ENCODE results near the gene NPAS2.
A peak's percentile ranks its signal among the peaks of the same experiment; 100 is the strongest.

Gene NPAS2

DNA sequence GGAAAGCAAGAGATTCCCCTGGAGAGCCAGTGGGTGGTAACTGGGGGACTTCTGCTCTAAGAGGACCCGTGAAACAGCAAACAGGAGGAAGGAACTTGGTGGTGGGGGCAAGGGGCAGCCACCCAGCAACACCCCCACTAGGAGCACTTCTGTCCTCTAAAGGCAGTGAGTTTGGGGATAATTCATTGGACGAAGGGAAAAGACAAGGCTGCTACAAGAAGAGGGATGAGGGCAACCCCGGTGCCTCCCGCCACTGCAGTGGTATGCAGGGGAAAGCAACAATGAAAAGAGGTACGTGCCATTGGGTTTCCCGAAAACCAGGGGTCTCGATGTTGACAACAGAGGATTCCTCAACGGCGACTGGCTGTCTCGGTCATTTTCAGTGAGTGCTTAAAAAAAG is 191.2 kb downstream of the NPAS2 start:
- DNase-seq = no peak

DNA sequence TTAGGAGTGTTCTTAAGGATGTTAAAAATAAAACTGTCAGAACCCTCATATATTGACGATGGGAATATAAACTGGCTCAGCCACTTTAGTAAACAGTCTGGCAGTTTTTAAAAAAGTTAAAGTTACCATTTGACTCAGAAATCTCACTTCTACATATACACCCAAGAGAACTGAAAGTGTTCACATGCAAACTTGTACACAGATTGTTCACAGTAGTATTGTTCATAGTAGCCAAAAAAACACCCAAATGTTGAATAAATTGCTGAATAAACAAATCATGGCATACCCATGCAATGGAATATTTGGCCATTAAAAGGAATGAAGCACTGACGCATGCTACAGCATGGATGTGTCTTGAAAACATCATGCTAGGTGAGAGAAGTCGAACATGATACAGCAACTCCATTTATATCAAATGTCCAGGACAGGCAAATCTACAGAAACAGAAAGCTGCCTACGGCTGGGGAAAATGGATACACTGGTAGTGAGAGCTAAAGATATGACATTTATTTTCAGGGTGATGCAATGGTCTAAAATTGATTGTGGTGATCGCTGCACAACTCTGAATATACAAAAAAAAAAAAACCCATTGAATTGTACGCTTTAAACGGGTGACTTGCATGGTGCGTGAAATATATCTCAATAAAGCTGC is 192.2 kb downstream of the NPAS2 start:
- DNase-seq = no peak

DNA sequence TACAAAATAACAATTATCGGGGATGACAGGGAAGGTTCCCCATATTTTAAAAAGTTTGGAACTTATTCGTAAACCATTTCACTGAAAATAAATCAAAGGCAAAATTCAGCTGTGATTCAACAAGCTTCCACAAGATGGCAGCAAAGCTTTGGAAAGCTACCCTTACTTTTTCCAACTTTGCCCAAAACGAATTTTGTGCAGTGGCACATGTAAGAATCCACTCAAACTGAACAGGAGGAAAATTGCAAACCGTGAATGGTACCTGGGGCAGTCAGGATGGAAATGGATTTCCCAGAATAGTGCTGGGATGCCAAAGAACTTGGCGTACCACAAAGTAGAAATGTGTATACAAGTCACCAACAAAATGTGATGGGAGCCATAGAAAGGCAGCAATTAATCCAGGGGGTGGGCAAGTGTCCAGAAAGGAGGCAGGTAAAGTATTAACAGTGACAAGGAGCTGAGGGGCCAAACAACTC is 192.8 kb downstream of the NPAS2 start:
- DNase-seq = peak in 9 of 51 donors; percentile 9 to 50 (median 15)

DNA sequence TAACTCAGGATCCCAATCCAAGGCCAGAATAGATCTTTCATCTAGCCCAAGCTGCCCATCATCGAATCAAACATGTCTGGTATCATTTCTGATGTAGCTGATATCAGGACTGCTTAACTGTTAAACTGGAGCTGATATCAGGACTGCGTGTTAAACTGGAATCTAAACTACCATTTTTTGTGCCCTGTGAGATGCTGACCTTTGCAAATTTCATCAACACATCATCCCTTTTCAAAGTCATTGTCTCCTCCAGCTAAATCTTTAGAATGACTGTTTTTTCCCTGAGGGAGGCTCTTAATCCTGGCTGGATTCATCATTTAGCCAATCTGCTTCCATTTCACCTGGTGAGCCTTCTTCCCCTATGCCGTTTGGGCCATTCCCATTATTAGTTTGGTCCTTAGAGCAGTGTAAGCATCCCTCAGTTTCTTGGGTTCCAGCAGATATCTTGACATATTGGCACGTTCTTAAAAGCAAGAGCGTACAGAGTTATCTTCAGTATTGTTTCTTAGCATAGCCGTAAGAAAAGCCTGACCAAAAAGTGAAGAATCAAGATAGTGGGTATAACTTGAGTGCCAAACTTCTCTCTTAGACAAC is 194.4 kb downstream of the NPAS2 start:
- no peak for DNase-seq

DNA sequence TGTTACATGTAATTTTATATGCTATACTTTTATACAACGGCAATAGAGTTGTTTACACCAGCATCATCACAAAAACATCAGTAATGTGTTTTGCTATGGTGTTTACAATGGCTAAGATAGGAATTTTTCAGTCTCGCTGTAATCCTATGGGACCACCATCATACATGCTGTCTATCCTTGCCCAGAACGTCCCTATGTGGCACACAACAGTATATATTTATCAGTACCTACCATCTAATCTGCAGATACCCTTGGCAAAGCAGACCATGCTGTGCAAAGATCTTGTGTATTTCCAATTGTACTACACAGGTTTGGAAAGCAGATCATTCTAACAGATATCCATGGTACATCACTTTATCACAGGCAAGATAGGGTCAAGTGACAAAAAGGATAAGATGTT is 197.4 kb downstream of the NPAS2 start:
- DNase-seq = no peak

DNA sequence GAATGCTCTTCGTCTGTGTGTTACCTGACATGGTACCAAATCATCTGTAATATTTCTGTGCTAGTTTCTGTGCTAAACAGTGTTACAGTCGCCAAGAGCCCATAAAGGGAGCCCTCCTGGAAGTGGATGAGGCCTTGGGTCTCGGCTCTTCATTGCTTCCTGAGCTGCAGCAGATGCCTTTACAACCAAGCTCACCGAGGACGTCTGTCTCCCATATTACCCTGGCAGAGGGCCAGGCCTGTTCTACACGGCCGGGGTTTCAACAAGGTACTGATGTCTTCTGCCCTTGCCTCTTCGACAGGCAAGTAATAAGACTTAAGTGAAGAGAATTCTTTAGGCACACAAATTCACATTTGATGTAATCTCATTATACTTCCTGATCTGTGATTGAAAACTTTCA is 199.0 kb downstream of the NPAS2 start:
- no peak for DNase-seq

DNA sequence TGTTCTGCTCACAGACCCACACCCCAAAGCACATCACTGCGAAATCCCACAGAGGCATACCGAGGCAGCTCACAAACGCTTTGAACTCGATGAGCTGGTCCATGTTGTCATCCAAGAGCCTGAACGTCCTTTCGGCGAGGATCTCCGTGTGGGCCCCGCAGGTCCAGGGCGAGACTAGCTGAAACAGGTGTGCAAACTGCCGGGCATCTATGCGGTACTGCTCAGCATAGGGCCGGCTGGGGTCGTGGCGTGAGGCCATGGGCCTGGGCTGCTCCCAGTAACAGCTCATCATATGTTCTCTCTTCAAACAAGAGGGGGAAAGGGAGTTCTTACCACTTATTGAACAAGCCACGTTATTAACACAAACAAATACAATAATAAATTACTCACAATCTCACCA is 202.3 kb downstream of the NPAS2 start:
- no peak for DNase-seq

DNA sequence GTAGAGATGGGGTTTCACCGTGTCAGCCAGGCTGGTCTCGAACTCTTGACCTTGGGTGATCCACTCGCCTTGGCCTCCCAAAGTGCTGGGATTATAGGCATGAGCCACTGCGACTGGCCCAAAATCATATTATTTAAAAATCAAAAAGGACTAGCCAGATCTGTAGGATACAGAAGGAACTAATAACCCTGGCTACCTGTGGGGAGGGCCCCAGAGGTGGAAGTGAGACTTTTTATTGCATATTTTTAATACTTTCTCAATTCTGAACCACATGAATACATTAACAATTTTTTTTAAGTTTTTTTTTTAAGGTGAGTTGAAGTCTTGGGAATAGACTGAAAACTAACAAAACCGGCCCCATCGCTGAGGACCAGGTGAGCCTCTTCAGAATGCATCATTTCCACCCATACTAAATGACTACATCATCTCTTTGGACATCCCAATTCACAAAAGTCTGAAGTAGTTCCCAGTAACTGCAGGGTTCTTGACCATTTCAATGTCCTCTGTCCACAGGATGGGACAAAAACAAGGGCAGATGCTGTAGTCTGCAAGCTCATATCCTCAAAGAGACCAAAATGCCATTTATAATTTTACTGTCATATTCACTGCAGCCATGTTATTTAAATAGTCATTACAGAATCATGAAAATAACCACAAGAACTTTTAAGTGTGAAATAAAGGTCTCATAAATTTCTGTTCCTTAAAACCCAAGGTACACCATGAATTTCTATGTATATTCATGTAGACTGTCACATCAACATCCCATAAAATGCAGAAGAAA is 203.6 kb downstream of the NPAS2 start:
- no peak for DNase-seq

DNA sequence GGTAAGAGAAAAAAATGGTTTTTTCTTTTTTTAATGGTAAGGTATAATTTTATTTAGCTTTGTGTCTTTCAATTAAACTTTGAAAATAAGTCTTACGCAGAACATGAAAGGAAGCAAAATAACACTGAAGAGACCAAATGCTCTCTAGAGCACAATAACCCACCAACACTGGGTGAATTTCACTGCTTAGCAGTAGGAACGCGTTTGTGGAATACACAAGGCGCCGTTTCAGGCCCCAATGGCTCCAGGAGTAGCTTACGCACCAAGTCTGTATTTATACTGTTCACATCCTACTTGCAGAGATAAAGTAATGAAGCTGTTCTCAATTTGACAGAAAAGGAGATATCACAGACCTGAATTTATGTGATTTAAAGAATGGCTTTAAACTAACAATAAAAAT is 205.6 kb downstream of the NPAS2 start:
- no peak for DNase-seq

DNA sequence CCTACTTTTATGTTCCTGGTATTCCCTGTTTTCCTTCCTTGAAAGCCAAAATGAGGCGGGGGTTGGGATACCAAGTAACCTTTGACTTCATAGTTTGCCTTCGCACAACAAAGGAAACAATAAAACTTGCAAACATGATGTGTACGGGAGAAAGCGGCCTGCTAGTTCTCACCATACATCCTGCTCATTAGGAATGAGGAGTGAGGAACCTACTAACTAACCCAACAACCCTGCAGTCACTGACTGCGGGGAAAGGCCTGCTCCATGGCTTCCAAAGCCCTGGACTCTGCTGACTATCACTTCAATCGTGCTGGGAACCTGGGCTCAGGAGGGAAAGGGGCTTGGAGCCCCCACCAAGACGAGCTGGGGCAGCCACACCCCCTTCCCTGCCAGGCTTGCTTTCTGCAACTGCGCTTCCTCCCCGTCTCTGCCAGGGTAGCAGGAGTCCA is 206.3 kb downstream of the NPAS2 start:
- DNase-seq = no peak

DNA sequence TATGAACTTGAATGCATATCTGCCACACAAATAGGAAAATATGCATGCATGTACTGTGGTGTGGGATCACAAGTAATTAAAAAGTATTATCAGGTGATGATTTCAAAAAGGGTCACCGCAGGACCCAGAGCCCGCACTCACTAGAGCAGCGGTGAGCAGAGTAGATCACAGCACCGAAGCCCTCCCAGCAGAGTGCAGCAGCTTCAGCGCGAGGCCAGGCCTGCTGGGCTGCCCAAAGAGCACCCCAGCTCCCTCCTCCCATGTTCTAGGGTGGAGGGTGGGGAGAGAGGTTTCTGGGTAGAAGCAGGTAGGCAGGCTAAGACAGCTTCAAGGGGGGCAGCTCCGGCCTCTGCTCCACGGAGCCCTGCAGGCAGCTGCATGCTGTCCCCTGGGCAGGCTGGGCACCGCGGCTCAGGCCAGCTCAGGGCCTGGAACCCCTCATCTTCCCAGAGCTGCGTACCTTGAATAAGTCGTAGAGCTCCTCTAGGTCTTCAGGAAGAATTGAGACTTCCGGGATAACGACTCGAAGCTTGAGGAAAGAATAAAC is 207.1 kb downstream of the NPAS2 start:
- no peak for DNase-seq

DNA sequence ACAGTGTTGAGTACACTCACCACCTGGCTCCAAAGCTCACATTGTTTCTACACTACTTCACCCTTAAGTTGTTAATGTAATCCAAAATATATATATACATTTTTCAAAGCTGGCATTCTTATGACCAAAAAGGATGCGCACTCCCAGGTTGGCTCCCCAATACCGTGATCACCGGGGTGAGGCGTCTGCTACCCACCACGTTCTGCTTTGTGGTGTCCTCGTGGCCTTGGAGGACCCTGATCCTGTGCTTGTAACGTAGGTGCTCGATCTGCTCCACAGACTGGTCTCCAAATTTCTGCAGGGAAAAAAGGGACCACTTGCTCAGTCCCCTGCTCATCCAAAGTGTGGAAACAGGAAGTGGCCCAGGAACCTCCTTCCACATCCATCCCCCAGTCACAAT is 207.9 kb downstream of the NPAS2 start:
- no peak for DNase-seq

DNA sequence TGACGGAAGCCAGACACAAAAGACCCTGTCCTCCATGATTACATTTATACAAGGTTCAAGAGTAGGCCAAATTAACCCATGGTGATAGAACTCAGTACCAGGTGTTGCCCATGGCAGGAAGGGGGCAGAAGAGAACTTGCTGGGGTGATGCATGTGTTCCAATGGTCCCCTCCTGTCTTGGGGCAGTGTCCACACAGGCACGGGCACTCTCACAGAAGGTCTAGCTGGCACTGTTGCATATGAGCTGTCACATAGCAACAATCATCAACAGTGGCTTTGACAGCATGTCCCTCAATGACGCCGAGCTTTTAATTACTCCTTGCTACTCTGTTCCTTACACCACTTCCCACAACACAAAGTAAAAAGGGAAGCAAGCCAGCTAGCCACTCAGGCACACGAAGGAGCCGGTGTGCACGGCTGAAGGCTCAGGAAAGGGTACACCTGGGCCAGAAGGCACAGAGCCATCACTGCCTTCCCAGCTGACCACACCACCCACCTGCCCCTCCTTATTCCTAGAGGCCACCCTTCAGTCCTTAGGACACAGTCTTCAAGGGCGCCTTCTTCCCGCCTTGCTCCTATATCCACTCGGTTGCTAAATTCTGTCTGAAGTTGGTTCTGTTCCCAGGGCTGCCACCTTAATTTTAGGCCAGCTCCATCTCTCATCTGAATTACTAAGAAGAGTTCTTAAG is 211.1 kb downstream of the NPAS2 start:
- DNase-seq = no peak

DNA sequence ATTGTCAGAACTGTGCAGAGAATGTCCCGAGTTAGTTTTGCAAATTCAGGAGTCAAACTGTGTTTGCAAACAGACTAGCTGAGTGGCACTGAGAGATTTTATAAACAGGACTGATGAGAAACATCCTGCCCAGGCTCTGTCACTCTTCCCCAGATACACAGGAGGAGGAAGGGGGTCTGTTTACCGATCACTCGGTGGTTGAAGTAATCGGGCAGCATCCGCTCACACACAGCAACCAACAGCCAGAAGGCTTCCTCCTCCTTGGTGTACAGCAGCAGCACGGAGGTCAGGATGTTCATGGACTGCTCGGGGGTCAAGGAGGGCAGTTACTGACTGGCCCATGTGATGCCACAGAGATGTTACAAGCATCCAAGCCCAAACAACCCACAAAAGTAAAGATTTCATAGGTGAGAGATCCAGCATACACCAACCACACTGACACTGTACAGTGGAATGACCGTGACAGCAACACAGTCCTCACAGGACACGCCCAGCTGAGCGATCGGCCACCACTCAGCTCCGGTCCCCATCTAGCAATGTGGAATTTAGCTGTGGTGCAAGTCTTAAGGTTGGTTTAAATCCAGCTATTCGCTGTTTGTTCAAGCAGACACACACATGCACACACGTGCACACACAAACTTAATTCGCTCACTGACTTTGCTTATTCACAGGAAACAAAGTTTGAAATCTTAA is 212.3 kb downstream of the NPAS2 start:
- no peak for DNase-seq

DNA sequence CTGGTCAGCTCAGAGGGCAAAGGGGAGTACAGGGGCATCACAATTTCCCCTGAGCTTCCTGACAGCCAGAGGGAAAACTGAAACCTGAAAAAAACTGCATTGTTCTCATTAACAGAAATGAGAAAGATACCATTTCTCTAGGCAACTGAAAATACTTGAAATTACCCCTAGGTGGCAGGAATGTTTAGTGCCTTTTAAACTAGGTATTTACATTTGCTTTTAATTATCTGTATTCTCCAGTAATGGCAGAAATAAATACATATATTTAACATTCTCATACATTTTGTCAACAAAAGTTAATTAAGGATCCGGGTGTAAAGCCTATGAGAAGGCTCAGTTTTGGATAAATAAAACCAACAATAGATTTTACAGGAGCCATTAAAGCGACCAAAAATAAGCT is 216.6 kb downstream of the NPAS2 start:
- DNase-seq = no peak

DNA sequence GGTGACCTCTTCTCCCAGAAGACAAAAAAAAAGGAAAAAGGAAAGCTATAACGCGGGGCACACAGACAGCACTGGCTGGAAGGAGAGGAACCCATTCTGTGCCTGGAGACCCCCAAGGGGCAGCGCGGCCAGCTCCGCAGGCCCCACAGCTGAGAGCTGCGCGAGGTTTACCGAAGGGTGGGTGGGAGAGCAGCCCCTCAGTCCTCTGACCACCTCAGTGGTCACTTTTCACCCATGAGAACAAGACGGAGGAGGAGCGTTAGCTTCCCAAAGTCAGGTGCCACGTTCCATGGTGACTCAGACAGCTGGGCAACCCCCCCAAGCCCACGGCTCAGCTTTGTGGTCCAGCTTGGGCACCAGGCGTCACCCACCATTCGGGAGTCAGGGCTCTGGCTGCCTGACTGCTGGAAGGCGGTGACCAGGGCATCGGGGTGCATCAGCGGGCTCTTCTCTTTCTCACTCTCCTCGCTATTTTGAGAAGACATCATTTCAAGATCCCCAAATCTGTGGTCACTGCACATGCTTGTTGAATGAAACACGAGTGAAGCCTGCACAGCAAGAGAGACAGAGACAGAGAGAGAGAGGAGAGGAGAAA is 217.3 kb downstream of the NPAS2 start:
- DNase-seq = no peak

DNA sequence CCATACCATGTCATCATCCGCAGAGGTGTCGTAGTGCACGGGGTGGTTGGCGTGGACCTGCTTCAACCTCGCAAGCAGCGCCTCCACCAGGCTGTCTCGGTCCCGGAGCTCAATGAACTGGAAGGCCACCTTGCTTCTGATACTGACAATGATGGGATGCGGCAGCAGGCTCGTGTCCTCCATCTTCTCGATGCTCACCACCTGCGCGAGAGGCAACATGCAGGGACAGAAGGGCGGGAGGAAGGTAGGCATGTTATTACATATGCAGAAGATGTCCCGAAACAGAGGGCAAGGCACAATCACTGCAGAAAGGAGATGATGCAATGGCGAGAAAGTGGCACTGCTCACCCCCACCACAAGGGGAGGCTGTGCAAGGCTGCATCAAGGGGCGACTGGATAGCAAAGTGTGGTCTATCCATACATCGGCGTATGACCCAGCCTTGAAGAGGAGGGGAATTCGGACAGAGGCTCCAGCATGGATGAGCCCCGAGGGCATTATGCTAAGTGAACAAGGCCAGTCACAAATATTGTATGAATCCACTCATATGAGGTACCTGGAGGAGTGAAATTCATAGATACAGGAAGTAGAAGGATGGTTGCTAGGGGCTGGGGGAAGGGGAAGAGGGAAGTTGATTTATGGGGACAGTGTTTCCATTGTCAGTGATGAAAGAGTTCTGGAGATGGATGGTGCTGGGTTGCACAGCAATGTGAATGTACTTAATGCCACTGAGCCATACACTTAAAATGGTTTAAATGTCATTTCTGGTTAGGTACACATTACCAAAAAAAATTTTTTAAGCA is 218.7 kb downstream of the NPAS2 start:
- DNase-seq = no peak

DNA sequence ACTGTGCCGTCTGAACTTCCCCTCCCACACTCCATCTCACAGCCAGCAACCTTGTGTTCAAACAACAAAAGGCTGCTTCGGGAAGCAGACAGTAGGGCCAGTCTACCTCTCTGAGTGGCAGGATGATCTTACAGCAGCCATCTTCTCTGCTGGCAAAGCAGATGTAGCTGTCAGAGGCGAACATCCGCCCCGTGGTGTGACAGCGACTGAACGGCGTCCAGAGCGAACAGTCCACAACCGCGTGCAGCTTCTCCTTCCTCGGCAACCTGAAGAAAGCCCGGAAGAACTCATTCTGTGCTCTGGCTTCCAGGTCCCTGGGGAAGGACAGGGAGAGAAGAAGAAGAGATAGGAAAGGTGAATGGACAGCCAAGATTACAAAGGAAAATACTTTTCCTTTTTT is 220.1 kb downstream of the NPAS2 start:
- no peak for DNase-seq

DNA sequence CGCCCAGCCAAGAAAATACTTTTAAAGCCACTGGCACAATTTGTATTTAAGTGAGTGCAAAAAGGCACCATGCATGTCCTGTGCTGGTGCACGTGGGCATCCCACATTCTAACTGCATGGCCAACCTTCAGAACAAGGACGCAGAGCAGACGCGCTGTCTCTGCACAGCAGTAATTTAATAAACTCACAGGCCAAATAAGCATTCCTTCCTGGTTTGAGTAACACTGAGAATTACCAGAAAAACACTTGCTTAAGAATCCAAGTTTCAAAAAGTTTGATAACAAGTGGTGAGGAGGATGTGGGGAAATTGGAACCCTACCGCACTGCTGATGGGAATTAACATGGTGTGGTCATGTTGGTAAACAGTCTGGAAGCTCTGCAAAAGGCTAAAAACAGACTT is 220.8 kb downstream of the NPAS2 start:
- peak in 1 of 51 donors; percentile 8 for DNase-seq

DNA sequence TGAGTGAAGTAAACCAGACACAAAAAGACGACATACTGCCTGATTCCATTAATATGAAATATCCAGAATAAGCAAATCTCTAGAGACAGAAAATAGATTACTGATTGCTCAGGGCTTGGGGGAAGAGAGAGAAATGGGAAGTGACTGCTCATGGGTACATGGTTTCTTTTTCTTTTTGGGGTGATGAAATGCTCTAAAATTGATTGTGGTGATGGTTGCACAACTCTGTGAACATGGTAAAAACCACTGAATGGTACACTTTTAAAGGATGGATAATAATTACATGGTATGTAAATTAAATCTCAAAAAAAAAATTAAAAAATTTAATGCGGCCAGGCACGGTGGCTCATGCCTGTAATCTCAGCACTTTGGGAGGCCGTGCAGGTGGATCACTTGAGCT is 221.5 kb downstream of the NPAS2 start:
- no peak for DNase-seq
